Measurements from ENCODE around the gene SBNO1.
A peak's percentile ranks its signal among the peaks of the same experiment; 100 is the strongest.

The SBNO1 gene

GRCh38 chr12:123401753-123402683 is 37.4 kb upstream of the SBNO1 start:
- Histone ChIP-seq H3K27me3 (ENCODE audit: insufficient read depth, insufficient read length) (peaks cover 26% of the 10 kb centered on the region), H3K4me3 (ENCODE audit: insufficient read length, low read depth) (no peak overlapping the region), H3K4me1 (ENCODE audit: insufficient read depth, insufficient read length) (peaks cover 7% of the 10 kb centered on the region), H3K9me3 (ENCODE audit: insufficient read depth, low read length) (no peaks in the 10 kb centered on the region), H3K9ac (ENCODE audit: insufficient read length, low read depth) (peak overlapping the region; percentile 57), H3K36me3 (ENCODE audit: insufficient read depth, insufficient read length, low read length) (peaks cover 79% of the 10 kb centered on the region)
- peak; percentile 80 for DNase-seq (ENCODE audit: low read depth, low spot score)
- TF ChIP-seq YY1 (IDR thresholded peaks at IDR 0.05; ENCODE audit: insufficient read depth, insufficient read length), result no peak
- no peak for TF ChIP-seq ZNF274 (IDR thresholded peaks at IDR 0.05; ENCODE audit: low read depth, low read length)
- no peak for TF ChIP-seq SUZ12 (IDR thresholded peaks at IDR 0.05; ENCODE audit: extremely low read depth, insufficient read depth, insufficient read length)

DNA sequence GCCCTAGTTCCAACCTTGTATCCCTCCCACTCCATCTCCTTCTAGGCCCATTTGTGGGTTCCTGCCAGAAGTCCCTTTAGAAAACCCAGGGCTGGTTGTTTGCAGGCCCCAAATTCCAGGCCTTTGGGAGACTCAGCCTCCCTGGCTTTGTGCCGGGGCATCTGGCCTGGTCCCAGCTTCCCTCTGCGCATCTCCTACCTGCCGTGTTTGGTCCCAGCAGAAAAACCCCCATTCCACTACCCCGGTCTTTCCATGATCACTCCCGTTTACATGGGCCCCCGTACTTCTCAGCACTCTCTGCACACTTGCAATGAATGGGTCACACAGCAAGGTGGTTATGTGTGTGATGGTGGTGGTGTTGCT is 34.6 kb upstream of the SBNO1 start:
- H3K27me3 ChIP-seq (ENCODE audit: insufficient read depth, insufficient read length), result peaks cover 26% of the 10 kb centered on the region
- H3K9me3 ChIP-seq (ENCODE audit: insufficient read depth, low read length), result no peaks in the 10 kb centered on the region
- peaks cover 81% of the 10 kb centered on the region for H3K36me3 ChIP-seq (ENCODE audit: insufficient read depth, insufficient read length, low read length)
- H3K4me3 ChIP-seq (ENCODE audit: insufficient read length, low read depth), result no peak overlapping the region
- TF ChIP-seq YY1 (IDR thresholded peaks at IDR 0.05; ENCODE audit: insufficient read depth, insufficient read length) (no peak), SUZ12 (IDR thresholded peaks at IDR 0.05; ENCODE audit: extremely low read depth, insufficient read depth, insufficient read length) (no peak), ZNF274 (IDR thresholded peaks at IDR 0.05; ENCODE audit: low read depth, low read length) (no peak)
- H3K4me1 ChIP-seq (ENCODE audit: insufficient read depth, insufficient read length), result peaks cover 7% of the 10 kb centered on the region
- DNase-seq (ENCODE audit: low read depth, low spot score), result no peak
- no peak overlapping the region for H3K9ac ChIP-seq (ENCODE audit: insufficient read length, low read depth)

DNA sequence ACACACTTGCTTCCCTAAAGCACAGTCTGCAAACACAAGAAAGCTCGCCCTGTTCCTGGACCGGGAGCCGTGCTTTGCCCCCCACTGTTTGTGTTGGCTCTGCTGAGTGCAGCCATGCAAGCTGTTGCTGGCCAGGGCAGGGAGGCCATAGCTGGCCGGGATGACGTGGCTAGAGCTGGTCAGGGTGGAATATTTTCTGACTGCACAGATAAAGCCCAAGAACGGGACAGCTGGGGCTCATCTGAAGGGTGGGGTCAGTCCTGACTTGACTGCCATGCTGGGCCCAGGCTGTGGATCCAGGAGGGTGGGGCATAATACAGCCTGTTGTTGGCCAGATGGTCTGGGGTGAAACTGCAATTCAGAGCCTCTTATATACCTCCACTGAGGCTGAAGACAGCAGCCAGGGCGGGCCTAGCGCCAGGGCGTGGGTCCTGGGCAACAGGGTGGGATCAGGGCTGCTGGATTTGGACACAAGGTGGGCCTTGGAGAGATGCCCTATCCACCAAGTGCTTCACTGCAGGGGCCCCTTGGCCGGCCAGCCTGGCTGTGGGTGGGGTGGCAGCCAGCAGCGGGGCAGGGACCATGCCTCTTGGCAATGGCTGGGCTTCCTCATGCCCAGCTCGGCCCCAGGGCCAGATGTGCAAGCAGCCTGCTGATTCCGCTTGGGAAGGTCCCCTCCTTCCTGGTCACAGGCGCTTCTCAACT is 34.1 kb upstream of the SBNO1 start:
- no peak overlapping the region for H3K9ac ChIP-seq (ENCODE audit: insufficient read length, low read depth)
- peaks cover 21% of the 10 kb centered on the region for H3K27me3 ChIP-seq (ENCODE audit: insufficient read depth, insufficient read length)
- no peaks in the 10 kb centered on the region for H3K9me3 ChIP-seq (ENCODE audit: insufficient read depth, low read length)
- no peak for DNase-seq (ENCODE audit: low read depth, low spot score)
- TF ChIP-seq ZNF274 (IDR thresholded peaks at IDR 0.05; ENCODE audit: low read depth, low read length), result no peak
- no peak for TF ChIP-seq YY1 (IDR thresholded peaks at IDR 0.05; ENCODE audit: insufficient read depth, insufficient read length)
- TF ChIP-seq SUZ12 (IDR thresholded peaks at IDR 0.05; ENCODE audit: extremely low read depth, insufficient read depth, insufficient read length), result no peak
- H3K4me3 ChIP-seq (ENCODE audit: insufficient read length, low read depth), result no peak overlapping the region
- H3K4me1 ChIP-seq (ENCODE audit: insufficient read depth, insufficient read length), result peaks cover 7% of the 10 kb centered on the region
- H3K36me3 ChIP-seq (ENCODE audit: insufficient read depth, insufficient read length, low read length), result peaks cover 80% of the 10 kb centered on the region

DNA sequence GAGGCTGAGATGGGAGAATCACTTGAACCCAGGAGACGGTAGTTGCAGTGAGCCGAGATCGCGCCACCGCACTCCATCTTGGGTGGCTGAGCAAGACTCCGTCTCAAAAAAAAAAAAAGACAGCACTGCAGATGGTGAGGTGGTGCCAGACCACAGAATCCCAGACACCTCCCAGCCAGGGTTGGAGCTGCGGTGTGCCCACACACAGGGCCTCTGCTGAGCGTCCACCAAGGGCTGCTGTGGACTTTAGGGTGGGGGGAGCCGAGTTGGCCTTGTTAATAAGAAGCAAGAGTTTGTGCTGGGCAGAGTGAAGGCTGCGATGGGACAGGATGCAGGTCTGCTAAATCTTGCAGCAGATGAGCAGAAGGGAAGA is 33.5 kb upstream of the SBNO1 start:
- DNase-seq (ENCODE audit: low read depth, low spot score), result no peak
- TF ChIP-seq YY1 (IDR thresholded peaks at IDR 0.05; ENCODE audit: insufficient read depth, insufficient read length) (no peak), ZNF274 (IDR thresholded peaks at IDR 0.05; ENCODE audit: low read depth, low read length) (no peak), SUZ12 (IDR thresholded peaks at IDR 0.05; ENCODE audit: extremely low read depth, insufficient read depth, insufficient read length) (no peak)
- Histone ChIP-seq H3K9ac (ENCODE audit: insufficient read length, low read depth) (no peak overlapping the region), H3K9me3 (ENCODE audit: insufficient read depth, low read length) (no peaks in the 10 kb centered on the region), H3K4me3 (ENCODE audit: insufficient read length, low read depth) (no peak overlapping the region), H3K36me3 (ENCODE audit: insufficient read depth, insufficient read length, low read length) (peaks cover 80% of the 10 kb centered on the region), H3K27me3 (ENCODE audit: insufficient read depth, insufficient read length) (peaks cover 16% of the 10 kb centered on the region), H3K4me1 (ENCODE audit: insufficient read depth, insufficient read length) (peaks cover 7% of the 10 kb centered on the region)

DNA sequence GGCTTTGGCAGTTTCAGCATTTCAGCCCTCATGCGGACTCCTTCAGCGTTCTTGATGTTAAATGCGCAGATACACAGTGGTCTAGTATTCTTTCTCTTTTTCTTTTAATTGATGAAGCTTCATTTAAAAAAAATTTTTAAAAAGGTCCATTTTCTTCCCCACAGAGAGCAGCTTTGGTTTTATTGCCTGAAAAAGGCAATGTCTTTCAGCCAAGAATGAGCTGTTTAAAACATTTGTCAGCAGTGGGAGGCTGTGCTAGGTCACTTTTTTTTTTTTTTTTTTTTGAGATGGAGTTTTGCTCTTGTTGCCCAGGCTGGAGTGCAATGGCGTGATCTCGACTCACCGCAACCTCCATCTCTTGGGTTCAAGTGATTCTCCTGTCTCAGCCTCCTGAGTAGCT is 32.8 kb upstream of the SBNO1 start:
- TF ChIP-seq YY1 (IDR thresholded peaks at IDR 0.05; ENCODE audit: insufficient read depth, insufficient read length) (no peak), ZNF274 (IDR thresholded peaks at IDR 0.05; ENCODE audit: low read depth, low read length) (no peak), SUZ12 (IDR thresholded peaks at IDR 0.05; ENCODE audit: extremely low read depth, insufficient read depth, insufficient read length) (no peak)
- DNase-seq (ENCODE audit: low read depth, low spot score), result no peak
- Histone ChIP-seq H3K36me3 (ENCODE audit: insufficient read depth, insufficient read length, low read length) (peaks cover 79% of the 10 kb centered on the region), H3K4me3 (ENCODE audit: insufficient read length, low read depth) (no peak overlapping the region), H3K9me3 (ENCODE audit: insufficient read depth, low read length) (no peaks in the 10 kb centered on the region), H3K4me1 (ENCODE audit: insufficient read depth, insufficient read length) (peaks cover 4% of the 10 kb centered on the region), H3K9ac (ENCODE audit: insufficient read length, low read depth) (no peak overlapping the region), H3K27me3 (ENCODE audit: insufficient read depth, insufficient read length) (peaks cover 10% of the 10 kb centered on the region)

DNA sequence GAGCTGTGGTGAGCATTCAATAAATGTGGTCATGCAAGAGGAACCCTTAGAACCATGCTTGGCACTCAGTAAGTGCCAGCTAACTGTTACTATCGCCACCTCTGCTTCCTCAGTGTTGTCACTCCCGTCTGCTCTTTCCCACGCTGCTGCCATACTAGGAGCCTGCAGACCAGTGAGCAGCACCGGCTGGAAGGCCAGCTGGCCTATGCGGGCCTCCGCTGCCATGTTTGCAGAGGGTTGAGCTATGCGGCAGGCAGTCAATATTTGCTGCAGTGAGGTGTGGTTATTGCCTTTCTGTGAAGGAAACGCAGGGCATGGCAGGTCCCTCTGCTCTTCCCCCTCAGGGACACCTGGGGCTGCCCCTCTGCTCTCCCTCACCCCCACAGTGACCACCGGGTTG is 32.3 kb upstream of the SBNO1 start:
- DNase-seq (ENCODE audit: low read depth, low spot score), result no peak
- Histone ChIP-seq H3K4me1 (ENCODE audit: insufficient read depth, insufficient read length) (peaks cover 1% of the 10 kb centered on the region), H3K9me3 (ENCODE audit: insufficient read depth, low read length) (no peaks in the 10 kb centered on the region), H3K36me3 (ENCODE audit: insufficient read depth, insufficient read length, low read length) (peaks cover 79% of the 10 kb centered on the region), H3K4me3 (ENCODE audit: insufficient read length, low read depth) (no peak overlapping the region), H3K27me3 (ENCODE audit: insufficient read depth, insufficient read length) (peaks cover 10% of the 10 kb centered on the region), H3K9ac (ENCODE audit: insufficient read length, low read depth) (no peak overlapping the region)
- TF ChIP-seq YY1 (IDR thresholded peaks at IDR 0.05; ENCODE audit: insufficient read depth, insufficient read length) (no peak), SUZ12 (IDR thresholded peaks at IDR 0.05; ENCODE audit: extremely low read depth, insufficient read depth, insufficient read length) (no peak), ZNF274 (IDR thresholded peaks at IDR 0.05; ENCODE audit: low read depth, low read length) (no peak)

DNA sequence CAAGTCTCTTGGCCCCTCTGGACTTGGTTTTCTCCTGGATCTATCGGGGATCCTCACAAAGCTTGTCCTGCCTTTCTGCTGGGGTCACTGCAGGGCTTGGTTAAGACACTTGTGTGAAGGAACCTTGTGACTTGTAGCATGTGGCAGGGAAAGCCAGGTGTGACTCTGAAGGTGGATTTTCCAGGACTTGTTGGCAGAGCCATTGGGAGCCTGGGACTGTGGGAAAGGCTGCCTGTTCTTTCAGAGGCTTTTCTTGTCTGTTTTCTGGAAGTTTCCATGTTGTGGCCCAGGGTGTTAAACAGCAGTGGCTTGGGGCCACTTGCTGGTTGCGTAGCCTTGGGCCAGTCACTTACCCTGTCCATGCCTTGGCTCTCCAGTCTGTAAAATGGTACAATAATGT is 31.9 kb upstream of the SBNO1 start:
- Histone ChIP-seq H3K4me3 (ENCODE audit: insufficient read length, low read depth) (no peak overlapping the region), H3K36me3 (ENCODE audit: insufficient read depth, insufficient read length, low read length) (peaks cover 81% of the 10 kb centered on the region), H3K4me1 (ENCODE audit: insufficient read depth, insufficient read length) (peaks cover 1% of the 10 kb centered on the region), H3K27me3 (ENCODE audit: insufficient read depth, insufficient read length) (peaks cover 10% of the 10 kb centered on the region), H3K9ac (ENCODE audit: insufficient read length, low read depth) (no peak overlapping the region), H3K9me3 (ENCODE audit: insufficient read depth, low read length) (no peaks in the 10 kb centered on the region)
- DNase-seq (ENCODE audit: low read depth, low spot score), result no peak
- TF ChIP-seq ZNF274 (IDR thresholded peaks at IDR 0.05; ENCODE audit: low read depth, low read length) (no peak), SUZ12 (IDR thresholded peaks at IDR 0.05; ENCODE audit: extremely low read depth, insufficient read depth, insufficient read length) (no peak), YY1 (IDR thresholded peaks at IDR 0.05; ENCODE audit: insufficient read depth, insufficient read length) (no peak)
